GM19395 (cell line): Measurements from ENCODE around the gene ASB16.
A peak's percentile ranks its signal among the peaks of the same experiment; 100 is the strongest.

Source experiments
- ATAC-seq: cut with Tn5 transposase; IDR thresholded peaks from one replicate; pipeline ENCODE4 v1.9.1; 2021; ENCODE audit warnings: mild to moderate bottlenecking, moderate library complexity; ENCODE audit not compliant: unreplicated experiment

Gene ASB16

GRCh38 chr17:44206825-44207155 lies 36.3 kb downstream of the ASB16 start:
- ATAC-seq = no peak

GRCh38 chr17:44207319-44207718 lies 36.8 kb downstream of the ASB16 start:
- no peak for ATAC-seq

- no peak for ATAC-seq
Measured at GRCh38 chr17:44207743-44208142, 37.2 kb downstream of the ASB16 start.

- peak; percentile 23 for ATAC-seq
Measured at GRCh38 chr17:44209786-44210341, 39.4 kb downstream of the ASB16 start.

GRCh38 chr17:44210342-44211192 lies 40.1 kb downstream of the ASB16 start:
- ATAC-seq = peak; percentile 67

GRCh38 chr17:44211281-44212265 lies 41.1 kb downstream of the ASB16 start:
- ATAC-seq = no peak

GRCh38 chr17:44212507-44213402 lies 42.3 kb downstream of the ASB16 start:
- ATAC-seq = no peak

- no peak for ATAC-seq
Measured at GRCh38 chr17:44213403-44214229, 43.1 kb downstream of the ASB16 start.

- ATAC-seq = no peak
Measured at GRCh38 chr17:44214230-44214494, 43.7 kb downstream of the ASB16 start.

- ATAC-seq = no peak
Measured at GRCh38 chr17:44214896-44215295, 44.4 kb downstream of the ASB16 start.

GRCh38 chr17:44216173-44216572 lies 45.7 kb downstream of the ASB16 start:
- no peak for ATAC-seq

- no peak for ATAC-seq
Measured at GRCh38 chr17:44216694-44217093, 46.2 kb downstream of the ASB16 start.

GRCh38 chr17:44217738-44218343 lies 47.3 kb downstream of the ASB16 start:
- ATAC-seq = no peak

- no peak for ATAC-seq
Measured at GRCh38 chr17:44218344-44219107, 48.0 kb downstream of the ASB16 start.

GRCh38 chr17:44219108-44219615 lies 48.7 kb downstream of the ASB16 start:
- no peak for ATAC-seq

- ATAC-seq = no peak
Measured at GRCh38 chr17:44219616-44220212, 49.2 kb downstream of the ASB16 start, which contains the start of gene UBTF. Gene UBTF, minus strand, starts transcription at chr17:44219675. Its CDS starts 1,446 bp downstream, at chr17:44218229.

- no peak for ATAC-seq
Measured at GRCh38 chr17:44220213-44221083, 49.9 kb downstream of the ASB16 start.
